NCI-H187 (cell line): ENCODE results near the gene USO1.

ENCODE experiments used
- DNase-seq, 2 experiments: peaks; one replicate each; lab custom pipeline; 2025; lab: John Stamatoyannopoulos, UW

The USO1 gene

DNA sequence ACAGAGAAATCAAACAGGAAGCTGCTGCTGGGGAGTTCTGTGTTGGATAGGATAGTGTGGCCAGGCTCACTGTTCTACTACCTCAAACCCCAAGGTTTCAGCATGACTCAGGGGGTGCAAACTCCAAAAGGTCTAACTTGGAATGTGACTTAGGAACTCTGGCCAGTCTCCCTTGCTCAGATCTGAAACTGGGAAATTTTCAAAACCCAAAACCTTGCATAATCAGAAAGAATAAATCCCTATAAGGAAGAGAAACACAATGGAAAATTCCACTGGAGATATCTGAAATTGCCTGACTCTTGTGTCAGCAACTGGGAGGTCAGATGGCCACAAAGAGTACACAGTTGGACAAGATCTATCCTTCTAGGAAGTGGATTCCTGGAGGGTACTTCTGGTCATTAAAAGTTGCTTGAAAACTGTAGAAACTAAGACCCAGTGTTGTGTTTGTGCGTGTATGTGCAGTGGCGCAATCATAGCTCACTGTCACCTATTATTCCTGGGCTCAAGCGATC lies 119.8 kb downstream of the USO1 start:
- DNase-seq: no peak

DNA sequence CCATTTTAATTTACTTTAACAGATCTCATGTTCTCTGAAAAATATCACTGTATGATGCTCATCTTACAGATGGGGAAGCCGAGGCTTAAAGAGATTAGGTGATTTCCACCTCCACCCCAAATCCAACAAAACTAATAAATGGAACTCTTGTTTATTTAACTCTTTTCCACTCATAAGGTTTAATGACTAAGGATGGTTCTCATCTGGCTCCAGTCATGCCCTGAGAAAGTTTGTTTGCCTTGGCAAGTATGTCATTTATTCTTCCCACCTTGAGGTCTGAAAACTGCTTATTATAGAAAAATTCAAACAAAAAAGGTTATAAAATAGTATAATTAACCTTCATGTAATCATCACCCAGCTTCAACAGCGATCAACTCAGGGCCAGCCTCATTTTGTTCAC lies 121.6 kb downstream of the USO1 start:
- DNase-seq: no peak

DNA sequence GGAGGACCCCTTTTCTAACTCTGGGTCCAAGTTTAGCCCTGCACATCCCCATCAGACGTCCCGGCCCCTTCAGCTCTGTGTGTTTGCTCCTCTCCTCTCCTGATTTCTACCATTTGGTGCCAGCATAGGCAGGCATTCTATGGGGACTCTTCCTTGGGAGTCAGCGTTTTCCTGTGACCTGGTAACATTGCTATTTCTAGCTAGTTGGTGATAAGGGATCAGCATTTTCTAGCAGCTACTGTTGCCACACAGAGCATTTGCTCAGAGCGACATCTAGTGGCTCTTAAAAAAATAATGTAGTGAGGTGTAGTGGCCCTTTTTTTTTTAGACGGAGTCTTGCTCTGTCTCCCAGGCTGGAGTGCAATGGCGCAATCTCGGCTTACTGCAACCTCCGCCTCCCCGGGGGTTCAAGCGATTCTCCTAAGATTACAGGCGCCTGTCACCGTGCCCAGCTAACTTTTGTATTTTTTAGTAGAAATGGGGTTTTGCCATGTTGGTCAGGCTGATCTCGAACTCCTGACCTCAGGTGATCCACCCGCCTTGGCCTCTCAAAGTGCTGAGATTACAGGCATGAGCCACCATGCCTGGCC lies 123.9 kb downstream of the USO1 start:
- DNase-seq: peak; percentile 19 to 59

DNA sequence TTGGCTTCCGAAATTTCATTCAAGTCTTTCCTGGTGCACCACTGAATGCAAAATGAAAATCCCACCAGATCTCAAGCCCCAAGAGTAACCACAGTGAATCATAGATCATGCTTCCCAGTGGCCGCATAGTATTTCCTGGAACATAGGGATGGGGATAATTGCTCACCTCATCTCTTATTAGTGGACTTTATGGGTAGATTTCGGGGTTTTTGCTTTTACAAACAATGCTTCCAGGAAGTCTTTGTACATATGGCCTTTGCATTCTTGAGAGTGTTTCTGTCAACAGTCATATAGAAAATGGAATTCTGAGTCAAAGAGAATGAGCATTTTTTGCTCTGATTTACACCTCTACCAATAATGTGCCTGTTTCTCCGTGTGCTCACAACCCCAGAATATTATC lies 124.5 kb downstream of the USO1 start:
- no peak for DNase-seq

DNA sequence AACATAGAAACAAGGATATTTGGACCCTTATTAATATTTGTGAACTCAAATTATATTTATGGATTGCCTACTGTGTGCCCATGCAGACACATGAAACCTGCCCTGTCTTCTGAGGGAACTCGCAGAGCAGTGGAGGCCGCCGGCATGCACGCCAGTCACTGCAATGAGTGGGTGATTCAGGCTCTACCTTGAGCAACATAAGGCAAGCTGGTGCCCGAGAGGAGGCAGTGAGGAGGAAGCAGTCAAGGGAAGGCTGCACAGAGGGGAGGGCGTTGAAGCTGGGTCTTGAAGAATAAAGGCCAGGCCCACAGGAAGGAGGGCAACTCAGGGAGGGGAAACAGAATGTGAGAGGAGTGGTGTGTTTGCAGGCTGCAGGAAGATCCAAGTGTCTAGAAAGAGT lies 125.1 kb downstream of the USO1 start:
- no peak for DNase-seq

DNA sequence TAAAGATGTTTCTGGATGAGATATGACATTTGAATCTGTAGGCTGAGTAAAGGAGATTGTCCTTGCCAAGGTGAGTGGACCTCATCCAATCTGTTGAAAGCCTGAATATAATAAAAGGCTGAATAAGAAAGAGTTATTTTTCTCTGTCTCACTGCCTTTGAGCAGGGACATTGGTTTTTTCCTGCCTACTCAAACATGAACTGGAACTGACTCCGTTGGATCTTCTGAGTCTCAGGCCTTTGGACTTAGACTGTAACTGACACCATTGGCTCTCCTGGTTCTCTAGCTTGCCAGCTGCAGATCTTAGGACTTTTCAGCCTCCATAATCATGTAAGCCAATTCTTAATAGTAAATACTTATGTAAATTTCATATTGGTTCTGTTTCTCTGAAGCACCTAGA lies 134.3 kb downstream of the USO1 start:
- DNase-seq: no peak

DNA sequence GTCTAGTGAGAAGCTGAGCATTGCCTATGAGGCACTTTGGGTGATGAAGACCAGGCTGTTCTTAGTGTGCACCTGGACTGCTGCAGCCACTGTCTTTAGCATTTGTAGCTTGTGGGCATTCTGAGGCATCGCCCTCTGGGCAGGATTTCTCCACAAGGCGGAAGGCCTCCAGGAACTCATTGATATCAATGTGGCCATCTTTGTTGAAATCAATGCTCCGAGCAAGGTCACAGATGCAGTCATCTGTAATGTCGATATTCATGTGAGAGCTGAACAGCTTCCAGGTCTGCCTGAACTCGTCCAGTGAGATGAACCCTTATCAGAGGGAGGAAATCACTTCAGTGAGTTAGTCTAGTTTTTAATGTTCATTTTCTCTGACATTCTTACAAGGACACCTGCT lies 136.2 kb downstream of the USO1 start:
- DNase-seq: no peak
